Endothelial cell (in vitro differentiated cells): Measurements from ENCODE around the gene FAM222A. TPM values are rescaled to one million over a fixed set of nuclear protein-coding genes. Genes with fewer than 3 reads are reported as not detected.

Source experiments
- DNase-seq: peaks from one replicate; pipeline ENCODE4 v3.0.0; 2021; ENCODE audit warnings: low spot score
- H3K27ac Mint-ChIP-seq: one replicate; pipeline ENCODE4 v1.8.0; 2021; ENCODE audit warnings: mixed read lengths, inconsistent platforms; ENCODE audit not compliant: unreplicated experiment
- H3K27me3 Mint-ChIP-seq: one replicate; pipeline ENCODE4 v1.8.0; 2021; ENCODE audit warnings: mild to moderate bottlenecking, moderate library complexity, mixed read lengths, inconsistent platforms; ENCODE audit not compliant: unreplicated experiment
- H3K36me3 Mint-ChIP-seq: one replicate; pipeline ENCODE4 v1.8.0; 2021; ENCODE audit warnings: mild to moderate bottlenecking, low read depth, mixed read lengths, inconsistent platforms; ENCODE audit not compliant: unreplicated experiment
- H3K4me1 Mint-ChIP-seq: one replicate; pipeline ENCODE4 v1.8.0; 2021; ENCODE audit warnings: mild to moderate bottlenecking, mixed read lengths, inconsistent platforms; ENCODE audit not compliant: unreplicated experiment
- H3K4me3 Mint-ChIP-seq: one replicate; pipeline ENCODE4 v1.8.0; 2021; ENCODE audit warnings: mild to moderate bottlenecking, mixed read lengths, inconsistent platforms; ENCODE audit not compliant: unreplicated experiment
- H3K9me3 Mint-ChIP-seq: one replicate; pipeline ENCODE4 v1.8.0; 2021; ENCODE audit warnings: mixed read lengths, inconsistent platforms; ENCODE audit not compliant: unreplicated experiment
- total RNA-seq: library from RNA; stranded (reverse); fragmentation: NEBNext Ultra II Directional; extraction: Animal tissue kit (Norgen Biotek cat#: 25700); gene quantifications from one replicate; pipeline ENCODE4 v1.2.1, GENCODE V29; 2021; ENCODE audit not compliant: unreplicated experiment
- TF ChIP-seq, protein P1 (sequence below): fragments of 200-600 bp; sonication (generic); IDR thresholded peaks from one replicate; pipeline ENCODE4 v1.5.0; 2021; ENCODE audit warnings: antibody characterized with exemption; ENCODE audit not compliant: unreplicated experiment

FAM222A gene
- total RNA-seq, 1 donor from 2014 or later, result 14.2 TPM

DNA sequence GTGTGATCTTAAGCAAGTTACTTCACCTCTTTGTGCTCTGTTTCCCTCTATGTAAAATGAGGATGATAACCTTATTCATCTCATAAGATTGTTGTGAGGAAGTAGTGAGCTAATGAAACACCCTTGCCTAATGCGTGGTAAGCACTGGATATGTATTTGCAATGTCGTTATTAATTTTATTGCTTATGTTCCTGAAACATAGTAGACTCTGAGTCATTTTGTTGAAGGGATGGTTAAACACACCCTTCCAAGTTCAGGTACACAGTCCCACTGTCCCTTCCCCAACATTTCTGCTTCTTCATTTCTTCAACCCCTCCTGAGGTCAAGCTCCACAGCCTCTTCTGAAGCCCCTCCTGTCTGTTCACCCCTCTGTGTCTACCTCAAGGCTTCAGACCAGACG, 40.2 kb upstream of the FAM222A start:
- H3K4me3 Mint-ChIP-seq, result no peak overlapping the region
- H3K9me3 Mint-ChIP-seq, result no peaks in the 10 kb centered on the region
- H3K4me1 Mint-ChIP-seq, result no peaks in the 10 kb centered on the region
- H3K27me3 Mint-ChIP-seq, result peaks cover 4% of the 10 kb centered on the region
- TF ChIP-seq, protein P1, sequence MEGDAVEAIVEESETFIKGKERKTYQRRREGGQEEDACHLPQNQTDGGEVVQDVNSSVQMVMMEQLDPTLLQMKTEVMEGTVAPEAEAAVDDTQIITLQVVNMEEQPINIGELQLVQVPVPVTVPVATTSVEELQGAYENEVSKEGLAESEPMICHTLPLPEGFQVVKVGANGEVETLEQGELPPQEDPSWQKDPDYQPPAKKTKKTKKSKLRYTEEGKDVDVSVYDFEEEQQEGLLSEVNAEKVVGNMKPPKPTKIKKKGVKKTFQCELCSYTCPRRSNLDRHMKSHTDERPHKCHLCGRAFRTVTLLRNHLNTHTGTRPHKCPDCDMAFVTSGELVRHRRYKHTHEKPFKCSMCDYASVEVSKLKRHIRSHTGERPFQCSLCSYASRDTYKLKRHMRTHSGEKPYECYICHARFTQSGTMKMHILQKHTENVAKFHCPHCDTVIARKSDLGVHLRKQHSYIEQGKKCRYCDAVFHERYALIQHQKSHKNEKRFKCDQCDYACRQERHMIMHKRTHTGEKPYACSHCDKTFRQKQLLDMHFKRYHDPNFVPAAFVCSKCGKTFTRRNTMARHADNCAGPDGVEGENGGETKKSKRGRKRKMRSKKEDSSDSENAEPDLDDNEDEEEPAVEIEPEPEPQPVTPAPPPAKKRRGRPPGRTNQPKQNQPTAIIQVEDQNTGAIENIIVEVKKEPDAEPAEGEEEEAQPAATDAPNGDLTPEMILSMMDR, result no peak
- no peak for DNase-seq
- no peak overlapping the region for H3K27ac Mint-ChIP-seq
- H3K36me3 Mint-ChIP-seq, result no peaks in the 10 kb centered on the region

DNA sequence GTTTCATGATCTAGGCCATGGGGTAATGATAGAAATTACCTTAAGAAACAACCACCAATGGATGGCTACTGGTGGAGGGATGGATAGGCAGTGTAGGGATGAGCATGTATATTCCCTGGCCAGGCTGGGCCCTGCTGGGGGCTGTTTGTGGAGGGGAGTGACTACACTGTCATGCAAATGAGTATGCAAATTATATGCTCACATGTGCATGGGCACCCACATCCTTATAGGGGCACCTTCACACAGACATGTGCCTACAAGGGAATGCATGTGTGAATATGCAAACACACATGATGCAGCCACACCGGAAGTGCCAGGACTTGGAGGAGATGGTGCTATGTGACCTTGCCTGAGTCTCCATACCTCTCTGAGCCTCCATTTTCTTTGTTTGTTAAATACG, 39.7 kb upstream of the FAM222A start:
- no peak overlapping the region for H3K4me3 Mint-ChIP-seq
- no peaks in the 10 kb centered on the region for H3K36me3 Mint-ChIP-seq
- no peaks in the 10 kb centered on the region for H3K9me3 Mint-ChIP-seq
- no peak for DNase-seq
- no peaks in the 10 kb centered on the region for H3K4me1 Mint-ChIP-seq
- TF ChIP-seq, protein P1, result no peak
- H3K27ac Mint-ChIP-seq, result no peak overlapping the region
- peaks cover 4% of the 10 kb centered on the region for H3K27me3 Mint-ChIP-seq

DNA sequence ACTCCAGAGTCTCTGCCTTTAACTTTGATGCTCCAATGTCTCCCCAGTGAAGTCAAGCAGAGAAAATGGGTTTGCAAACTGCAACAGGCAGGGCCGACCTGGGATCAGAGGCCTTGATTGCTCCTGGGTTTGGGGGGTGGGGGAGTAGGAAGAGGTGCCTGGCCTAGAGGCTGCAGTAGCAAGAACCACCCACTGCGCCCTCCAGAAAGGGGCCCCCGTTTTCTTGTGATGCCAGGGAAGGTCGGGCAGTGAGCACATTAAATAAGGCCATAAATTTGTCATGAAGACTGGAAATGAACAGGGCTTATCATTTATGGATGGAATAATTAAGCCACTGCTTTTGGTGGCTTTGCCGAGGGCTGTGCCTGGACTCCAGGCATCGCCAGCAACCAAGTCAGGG, 38.2 kb upstream of the FAM222A start:
- Mint-ChIP-seq H3K27ac (no peak overlapping the region), H3K4me1 (no peaks in the 10 kb centered on the region), H3K9me3 (no peaks in the 10 kb centered on the region), H3K36me3 (no peaks in the 10 kb centered on the region), H3K27me3 (peaks cover 4% of the 10 kb centered on the region), H3K4me3 (no peak overlapping the region)
- TF ChIP-seq, protein P1, result no peak
- DNase-seq, result no peak

DNA sequence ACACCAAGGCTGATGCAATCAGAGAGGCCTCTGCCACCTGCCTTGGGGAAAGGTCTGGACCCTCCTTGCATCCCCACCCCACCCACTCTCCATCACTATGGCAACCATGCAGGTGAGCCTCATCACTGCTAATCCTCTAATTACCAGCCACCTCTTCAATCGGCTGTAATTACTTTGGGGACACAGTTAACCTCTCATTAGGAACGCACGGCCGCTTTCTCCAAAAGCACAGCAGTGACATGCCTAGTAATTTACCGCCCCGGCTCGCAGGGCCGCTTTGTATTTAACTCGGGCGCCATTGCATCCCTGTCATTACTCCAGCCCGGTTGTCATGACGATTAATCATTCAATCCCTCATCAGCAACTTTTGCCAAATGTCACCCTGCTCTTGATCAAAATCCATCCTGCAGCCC, 36.3 kb upstream of the FAM222A start:
- TF ChIP-seq, protein P1, result no peak
- H3K4me1 Mint-ChIP-seq, result no peaks in the 10 kb centered on the region
- no peaks in the 10 kb centered on the region for H3K36me3 Mint-ChIP-seq
- no peak overlapping the region for H3K27ac Mint-ChIP-seq
- H3K4me3 Mint-ChIP-seq, result no peak overlapping the region
- H3K9me3 Mint-ChIP-seq, result no peaks in the 10 kb centered on the region
- no peak for DNase-seq
- peaks cover 4% of the 10 kb centered on the region for H3K27me3 Mint-ChIP-seq

DNA sequence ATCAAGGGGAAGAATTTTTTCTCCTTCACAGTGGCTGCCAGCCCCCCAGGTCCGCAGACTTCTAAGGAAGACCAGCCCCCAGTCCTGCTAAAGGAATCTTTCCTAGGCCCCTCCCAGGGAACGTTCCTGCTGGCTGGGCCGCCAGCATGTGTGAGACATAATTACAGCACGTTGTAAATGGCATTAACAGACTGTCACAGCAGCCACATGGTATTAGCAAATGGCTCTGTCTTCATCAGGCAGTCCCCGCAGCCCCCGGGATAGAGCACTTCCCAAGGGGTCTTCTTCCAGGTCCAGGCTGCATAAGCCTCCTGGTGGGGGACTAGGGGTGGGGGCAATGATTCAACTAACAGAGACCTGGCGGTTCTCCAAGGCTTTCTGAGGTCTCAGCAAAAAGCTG, 34.9 kb upstream of the FAM222A start:
- no peaks in the 10 kb centered on the region for H3K36me3 Mint-ChIP-seq
- no peak overlapping the region for H3K4me3 Mint-ChIP-seq
- DNase-seq, result no peak
- no peaks in the 10 kb centered on the region for H3K9me3 Mint-ChIP-seq
- TF ChIP-seq, protein P1, result no peak
- H3K27ac Mint-ChIP-seq, result no peak overlapping the region
- peaks cover 7% of the 10 kb centered on the region for H3K27me3 Mint-ChIP-seq
- H3K4me1 Mint-ChIP-seq, result no peaks in the 10 kb centered on the region
